CD4-positive, CD25-positive, alpha-beta regulatory T cell (primary cell): ENCODE data around the gene EPN3. TPM values are rescaled to one million over a fixed set of nuclear protein-coding genes. Genes with fewer than 3 reads are reported as not detected.

Experiments
- ATAC-seq, 2 donors: fragments of 150-1000 bp; cut with Tn5 transposase; one replicate each; pipeline ENCODE4 v1.10.0; 2021; ENCODE audit warnings: low read depth in 2 of 2, moderate number of reproducible peaks in 2 of 2, moderate library complexity in 1 of 2
- DNase-seq, 3 donors: peaks; one replicate each; pipeline versions ENCODE4 v3.0.0 to v3.0.0-alpha.2; 2012 to 2022; ENCODE audit warnings: mixed read lengths in 1 of 3
- H3K27ac ChIP-seq: one replicate; pipeline ENCODE4 v1.7.0; 2013; ENCODE audit warnings: mild to moderate bottlenecking, low read length; ENCODE audit not compliant: insufficient read depth, poor library complexity, severe bottlenecking
- H3K27me3 ChIP-seq: one replicate; pipeline ENCODE4 v1.7.0; 2013; ENCODE audit warnings: low read length; ENCODE audit not compliant: control insufficient read depth, insufficient read depth
- H3K36me3 ChIP-seq: one replicate; pipeline ENCODE4 v1.7.0; 2013; ENCODE audit warnings: mild to moderate bottlenecking, low read length, moderate library complexity; ENCODE audit not compliant: control insufficient read depth, insufficient read depth
- H3K4me1 ChIP-seq: 2 replicates; pipeline ENCODE4 v1.7.0; 2013; ENCODE audit warnings: mild to moderate bottlenecking, low read length; ENCODE audit not compliant: insufficient read depth, control insufficient read depth, poor library complexity, severe bottlenecking
- H3K4me3 ChIP-seq: one replicate; pipeline ENCODE4 v1.7.0; 2013; ENCODE audit warnings: low read depth, mild to moderate bottlenecking, low read length, moderate library complexity
- H3K9me3 ChIP-seq, 2 experiments: 1 replicate in 1 of 2; 2 replicates in 1 of 2; pipeline ENCODE4 v1.7.0; 2013; ENCODE audit warnings: low read length in 2 of 2, mild to moderate bottlenecking in 1 of 2, moderate library complexity in 1 of 2; ENCODE audit not compliant: control insufficient read depth in 2 of 2
- H3K27ac Mint-ChIP-seq, 3 donors: one replicate each; pipeline ENCODE4 v1.8.0; 2020 to 2022; ENCODE audit warnings: mild to moderate bottlenecking in 3 of 3, mixed read lengths in 3 of 3, moderate library complexity in 2 of 3
- H3K27me3 Mint-ChIP-seq: one replicate; pipeline ENCODE4 v1.8.0; 2022; ENCODE audit warnings: mild to moderate bottlenecking, mixed read lengths
- H3K36me3 Mint-ChIP-seq: one replicate; pipeline ENCODE4 v1.8.0; 2020; ENCODE audit warnings: mixed read lengths
- H3K4me1 Mint-ChIP-seq, 4 donors: one replicate each; pipeline ENCODE4 v1.8.0; 2020 to 2022; ENCODE audit warnings: mixed read lengths in 4 of 4, mild to moderate bottlenecking in 1 of 4
- H3K4me3 Mint-ChIP-seq, 4 donors: one replicate each; pipeline ENCODE4 v1.8.0; 2020 to 2022; ENCODE audit warnings: mild to moderate bottlenecking in 4 of 4, mixed read lengths in 4 of 4, moderate library complexity in 3 of 4
- H3K9me3 Mint-ChIP-seq, 7 donors: one replicate each; pipeline ENCODE4 v1.8.0; 2020 to 2022; ENCODE audit warnings: mixed read lengths in 7 of 7, mild to moderate bottlenecking in 3 of 7, moderate library complexity in 2 of 7
- polyA plus RNA-seq, 4 donors: library from polyadenylated mRNA; unstranded; fragments of 300-500 nt; fragmentation: Illumina TruSeq; gene quantifications; one replicate each; pipeline ENCODE4 v1.2.3, GENCODE V29; 2021
- total RNA-seq: library from RNA; stranded (reverse); gene quantifications from one replicate; pipeline ENCODE4 v1.2.3, GENCODE V29; 2022

Gene EPN3
- total and polyA plus RNA-seq, 5 donors from 2014 or later: not detected

- no peak overlapping the region for H3K4me3 ChIP-seq
- no peaks in the 10 kb centered on the region for H3K9me3 Mint-ChIP-seq
- H3K27me3 Mint-ChIP-seq: peaks cover 66% of the 10 kb centered on the region
- H3K4me3 Mint-ChIP-seq: peak overlapping the region in 2 of 4 donors; percentile 53 to 72
- no peak for ATAC-seq
- H3K4me1 Mint-ChIP-seq: peaks cover 0 to 35% (median 13%) of the 10 kb centered on the region in 4 donors
- H3K27me3 ChIP-seq: peaks cover 30% of the 10 kb centered on the region
- H3K36me3 Mint-ChIP-seq: no peaks in the 10 kb centered on the region
- no peak overlapping the region for H3K27ac ChIP-seq
- H3K9me3 ChIP-seq: no peaks in the 10 kb centered on the region
- H3K4me1 ChIP-seq: peaks cover 42% of the 10 kb centered on the region
- no peak overlapping the region for H3K27ac Mint-ChIP-seq
- no peaks in the 10 kb centered on the region for H3K36me3 ChIP-seq
- no peak for DNase-seq
These were observed 30.6 kb downstream of the EPN3 start for GRCh38 chr17:50563092-50563511.

GRCh38 chr17:50564916-50565315 lies 32.4 kb downstream of the EPN3 start:
- Histone ChIP-seq H3K9me3 (no peaks in the 10 kb centered on the region), H3K4me3 (no peak overlapping the region), H3K36me3 (no peaks in the 10 kb centered on the region), H3K27ac (no peak overlapping the region), H3K27me3 (peaks cover 24% of the 10 kb centered on the region), H3K4me1 (peaks cover 28% of the 10 kb centered on the region)
- Mint-ChIP-seq H3K4me1 (peaks cover 0 to 18% (median 10%) of the 10 kb centered on the region in 4 donors), H3K27ac (no peak overlapping the region), H3K9me3 (no peaks in the 10 kb centered on the region), H3K4me3 (peak overlapping the region in 1 of 4 donors; percentile 11), H3K27me3 (peaks cover 54% of the 10 kb centered on the region), H3K36me3 (no peaks in the 10 kb centered on the region)
- ATAC-seq (no peak), DNase-seq (no peak)

GRCh38 chr17:50565402-50566350 lies 33.1 kb downstream of the EPN3 start:
- Histone ChIP-seq H3K27me3 (peaks cover 24% of the 10 kb centered on the region), H3K36me3 (no peaks in the 10 kb centered on the region), H3K4me1 (peaks cover 20% of the 10 kb centered on the region), H3K4me3 (no peak overlapping the region), H3K27ac (no peak overlapping the region), H3K9me3 (no peaks in the 10 kb centered on the region)
- DNase-seq: peak in 1 of 3 donors; percentile 19
- Mint-ChIP-seq H3K9me3 (no peaks in the 10 kb centered on the region), H3K4me3 (peak overlapping the region in 1 of 4 donors; percentile 11), H3K27me3 (peaks cover 55% of the 10 kb centered on the region), H3K36me3 (no peaks in the 10 kb centered on the region), H3K4me1 (peaks cover 0 to 14% (median 10%) of the 10 kb centered on the region in 4 donors), H3K27ac (peak overlapping the region in 1 of 3 donors; percentile 44)
- ATAC-seq: peak in 1 of 2 donors; percentile 5

GRCh38 chr17:50566886-50567285 lies 34.4 kb downstream of the EPN3 start:
- Histone ChIP-seq H3K9me3 (no peaks in the 10 kb centered on the region), H3K27me3 (peaks cover 24% of the 10 kb centered on the region), H3K4me1 (peaks cover 8% of the 10 kb centered on the region), H3K27ac (no peak overlapping the region), H3K36me3 (no peaks in the 10 kb centered on the region), H3K4me3 (no peak overlapping the region)
- Mint-ChIP-seq H3K27me3 (peaks cover 55% of the 10 kb centered on the region), H3K4me3 (peak overlapping the region in 1 of 4 donors; percentile 37), H3K27ac (no peak overlapping the region), H3K9me3 (no peaks in the 10 kb centered on the region), H3K36me3 (no peaks in the 10 kb centered on the region), H3K4me1 (peaks cover 0 to 14% (median 10%) of the 10 kb centered on the region in 4 donors)
- ATAC-seq: no peak
- DNase-seq: no peak

GRCh38 chr17:50568659-50569058 lies 36.1 kb downstream of the EPN3 start:
- Mint-ChIP-seq H3K27me3 (peaks cover 37% of the 10 kb centered on the region), H3K27ac (no peak overlapping the region)

DNA sequence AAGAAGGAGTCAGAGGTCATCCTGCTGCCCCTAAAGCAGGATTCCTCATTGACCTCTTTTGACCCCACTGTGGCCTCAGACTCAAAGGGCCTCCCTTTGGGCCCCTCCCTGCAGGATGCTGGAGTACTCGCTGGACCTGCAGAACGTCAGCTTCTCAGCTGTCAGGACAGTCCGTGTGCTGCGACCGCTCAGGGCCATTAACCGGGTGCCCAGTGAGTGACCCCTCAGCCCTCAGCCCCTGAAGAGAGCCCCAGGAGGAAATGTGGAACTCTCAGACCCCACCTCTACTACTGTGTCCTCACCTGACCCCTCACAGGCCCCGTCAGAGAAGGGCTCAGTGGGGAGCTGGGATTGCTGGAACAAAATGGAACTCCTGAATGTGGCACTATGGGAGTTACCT lies 37.1 kb downstream of the EPN3 start:
- no peak for DNase-seq
- H3K9me3 ChIP-seq: no peaks in the 10 kb centered on the region
- H3K36me3 ChIP-seq: no peaks in the 10 kb centered on the region
- Mint-ChIP-seq H3K27me3 (peaks cover 28% of the 10 kb centered on the region), H3K27ac (no peak overlapping the region), H3K4me3 (no peak overlapping the region), H3K36me3 (no peaks in the 10 kb centered on the region), H3K9me3 (no peaks in the 10 kb centered on the region), H3K4me1 (peaks cover 0 to 8% (median 5%) of the 10 kb centered on the region in 4 donors)
- peaks cover 3% of the 10 kb centered on the region for H3K4me1 ChIP-seq
- peaks cover 12% of the 10 kb centered on the region for H3K27me3 ChIP-seq
- no peak overlapping the region for H3K4me3 ChIP-seq
- ATAC-seq: no peak
- H3K27ac ChIP-seq: no peak overlapping the region

More at GRCh38 chr17:50568659-50569058, 36.1 kb downstream of the EPN3 start:
- no peak overlapping the region for H3K4me3 ChIP-seq
- Mint-ChIP-seq H3K36me3 (no peaks in the 10 kb centered on the region), H3K4me3 (no peak overlapping the region), H3K9me3 (no peaks in the 10 kb centered on the region), H3K4me1 (peaks cover 0 to 8% (median 5%) of the 10 kb centered on the region in 4 donors)
- H3K36me3 ChIP-seq: no peaks in the 10 kb centered on the region
- no peak for ATAC-seq
- H3K9me3 ChIP-seq: no peaks in the 10 kb centered on the region
- H3K27ac ChIP-seq: no peak overlapping the region
- H3K27me3 ChIP-seq: peaks cover 12% of the 10 kb centered on the region
- DNase-seq: no peak
- peaks cover 3% of the 10 kb centered on the region for H3K4me1 ChIP-seq

DNA sequence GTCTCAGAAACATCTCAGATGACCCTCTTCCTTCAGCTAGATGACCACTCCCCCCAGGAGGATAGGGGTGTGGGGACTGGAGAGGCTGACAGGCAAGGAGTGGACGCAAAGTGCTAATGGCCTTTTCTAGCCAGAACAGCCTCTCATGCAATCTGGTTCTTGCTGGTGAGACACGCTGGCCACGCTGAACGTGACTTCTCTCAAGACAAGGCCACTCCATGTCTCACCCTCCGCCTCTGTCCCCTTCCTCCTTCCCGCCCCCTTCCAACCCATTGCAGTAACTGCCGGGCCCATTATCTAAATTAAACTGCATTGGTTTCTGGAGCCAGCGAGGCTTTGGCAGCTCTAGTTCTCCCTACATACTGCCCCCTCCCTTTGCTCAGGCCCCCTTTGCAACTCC lies 37.5 kb downstream of the EPN3 start:
- Histone ChIP-seq H3K27ac (no peak overlapping the region), H3K27me3 (peaks cover 12% of the 10 kb centered on the region), H3K4me1 (peaks cover 3% of the 10 kb centered on the region), H3K9me3 (no peaks in the 10 kb centered on the region), H3K4me3 (no peak overlapping the region), H3K36me3 (no peaks in the 10 kb centered on the region)
- Mint-ChIP-seq H3K9me3 (no peaks in the 10 kb centered on the region), H3K27ac (no peak overlapping the region), H3K4me1 (peaks cover 0 to 6% (median 5%) of the 10 kb centered on the region in 4 donors), H3K4me3 (no peak overlapping the region), H3K36me3 (no peaks in the 10 kb centered on the region), H3K27me3 (peaks cover 23% of the 10 kb centered on the region)
- ATAC-seq: no peak
- no peak for DNase-seq
